ENCODE measurements around the gene ZNF525. TPM values are rescaled to one million over a fixed set of nuclear protein-coding genes. Genes with fewer than 3 reads are reported as not detected.
"Not testable (repeated sequence)": the region's sequence is repeated elsewhere in the genome, so short reads cannot be mapped to it uniquely, and the experiment has no call there.

The ZNF525 gene
- total RNA-seq: 3.0 TPM

GRCh38 chr19:53365134-53365898 is at the start of gene ZNF525:
ZNF525 (plus strand) TSS chr19:53365705; CDS start chr19:53372282, 6,577 bp downstream.
- DNase-seq (ENCODE audit: low spot score in 2 of 2): peak; percentile 81 to 94
- peaks cover 0 to 6% of the 10 kb centered on the region in 2 donors for H3K4me1 ChIP-seq
- peak within 1 kb of the TSS; percentile 63 to 67 for H3K4me3 ChIP-seq
- TF ChIP-seq CTCF (IDR thresholded peaks at IDR 0.05): peak in 1 of 3 experiments; percentile 26
- intact Hi-C loops (cut with DNase I): loop anchor here (1.0 to 10.0 kb wide), 7 partner anchors 30 to 681 kb away; partner anchors contain the start of genes ZNF160, ZNF761, ZNF765 and ZNF813
- H3K27me3 ChIP-seq: no peaks in the 10 kb centered on the region
- H3K9me3 ChIP-seq: no peaks in the 10 kb centered on the region
- no peaks in the 10 kb centered on the region for H3K36me3 ChIP-seq
- peak within 1 kb of the TSS; percentile 73 to 81 for H3K27ac ChIP-seq

GRCh38 chr19:53328967-53329366 is 36.5 kb upstream of the ZNF525 start:
- Histone ChIP-seq H3K4me3 (peak overlapping the region in 1 of 2 donors; percentile 31), H3K4me1 (peaks cover 0 to 4% of the 10 kb centered on the region in 2 donors), H3K27ac (no peak overlapping the region), H3K9me3 (no peaks in the 10 kb centered on the region), H3K36me3 (no peaks in the 10 kb centered on the region), H3K27me3 (no peaks in the 10 kb centered on the region)
- TF ChIP-seq CTCF (IDR thresholded peaks at IDR 0.05): no peak
- intact Hi-C loops (cut with DNase I): no loop called here
- DNase-seq (ENCODE audit: low spot score in 2 of 2): peak in 1 of 2 donors; percentile 65

- H3K27me3 ChIP-seq: no peaks in the 10 kb centered on the region
- no peak for TF ChIP-seq CTCF (IDR thresholded peaks at IDR 0.05)
Observed at GRCh38 chr19:53332484-53332883, 33.0 kb upstream of the ZNF525 start.

GRCh38 chr19:53333066-53333462 is 32.4 kb upstream of the ZNF525 start:
- DNase-seq (ENCODE audit: low spot score in 2 of 2): peak in 1 of 2 donors; percentile 81
- intact Hi-C loops (cut with DNase I): loop anchor here (1.0 to 5.0 kb wide), 5 partner anchors 32 to 1129 kb away; partner anchors contain the start of genes LENG9, ZNF525 and ZNF813
- H3K9me3 ChIP-seq: peaks cover 0 to 8% of the 10 kb centered on the region in 2 donors
- peaks cover 0 to 4% of the 10 kb centered on the region in 2 donors for H3K4me1 ChIP-seq
- H3K36me3 ChIP-seq: peaks cover 5 to 9% of the 10 kb centered on the region in 2 donors
- peak overlapping the region; percentile 66 to 73 for H3K4me3 ChIP-seq
- H3K27ac ChIP-seq: peak overlapping the region; percentile 77 to 82
- no peaks in the 10 kb centered on the region for H3K27me3 ChIP-seq
- TF ChIP-seq CTCF (IDR thresholded peaks at IDR 0.05): no peak

More at GRCh38 chr19:53332484-53332883, 33.0 kb upstream of the ZNF525 start:
- Histone ChIP-seq H3K4me3 (peak overlapping the region; percentile 66 to 73), H3K9me3 (peaks cover 0 to 3% of the 10 kb centered on the region in 2 donors), H3K36me3 (peaks cover 0 to 3% of the 10 kb centered on the region in 2 donors), H3K27ac (peak overlapping the region; percentile 77 to 82), H3K4me1 (peaks cover 0 to 4% of the 10 kb centered on the region in 2 donors)
- intact Hi-C loops (cut with DNase I): loop anchor here (5.0 kb wide), 2 partner anchors 135 to 1130 kb away; partner anchors contain the start of genes LENG9 and ZNF813
- no peak for DNase-seq (ENCODE audit: low spot score in 2 of 2)

GRCh38 chr19:53333463-53334449 is 31.7 kb upstream of the ZNF525 start, which contains the start of gene ZNF845:
ZNF845 (plus strand) TSS chr19:53333749; CDS start chr19:53341308, 7,559 bp downstream.
- Histone ChIP-seq H3K27me3 (no peaks in the 10 kb centered on the region), H3K36me3 (peaks cover 6 to 16% of the 10 kb centered on the region in 2 donors), H3K27ac (peak within 1 kb of the TSS; percentile 77 to 82), H3K4me1 (peaks cover 0 to 4% of the 10 kb centered on the region in 2 donors), H3K9me3 (peaks cover 0 to 8% of the 10 kb centered on the region in 2 donors), H3K4me3 (peak within 1 kb of the TSS; percentile 66 to 73)
- intact Hi-C loops (cut with DNase I): loop anchor here (1.0 to 5.0 kb wide), 5 partner anchors 32 to 1129 kb away; partner anchors contain the start of genes LENG9, ZNF525 and ZNF813
- DNase-seq (ENCODE audit: low spot score in 2 of 2): peak; percentile 75 to 98
- no peak for TF ChIP-seq CTCF (IDR thresholded peaks at IDR 0.05)

GRCh38 chr19:53344403-53344802 is 21.1 kb upstream of the ZNF525 start:
- Histone ChIP-seq H3K36me3 (peaks cover 94 to 100% of the 10 kb centered on the region in 2 donors), H3K9me3 (peaks cover 73 to 93% of the 10 kb centered on the region in 2 donors)
- DNase-seq (ENCODE audit: low spot score in 2 of 2); H3K4me1 ChIP-seq; H3K4me3 ChIP-seq; H3K27ac ChIP-seq; intact Hi-C loops (cut with DNase I); H3K27me3 ChIP-seq: not testable (repeated sequence)

Measured in ascending aorta (tissue), 2 donors.